A549 (cell line): ENCODE measurements around the gene JAZF1. TPM values are rescaled to one million over a fixed set of nuclear protein-coding genes. Genes with fewer than 3 reads are reported as not detected.

Experiments
- ATAC-seq, 2 experiments: fragments of 200-7000 bp in 1 of 2; fragments of >200 bp in 1 of 2; cut with Nextera tagmentation in 1 of 2; cut with Tn5 transposase in 1 of 2; 3 replicates each; pipeline versions ENCODE4 v1.8.0 to v1.9.1; 2018 to 2020; ENCODE audit warnings: mild to moderate bottlenecking in 1 of 2, moderate library complexity in 1 of 2
- CTCF ChIA-PET: fragments of 300-600 bp; sonication (Branson Sonifier 250); formaldehyde crosslinking; extraction: SDS; loops from one replicate; lab custom pipeline; 2021; ENCODE audit warnings: antibody characterized with exemption, inconsistent platforms; lab: Yijun Ruan, JAX
- POLR2A ChIA-PET: fragments of 350-600 bp; formaldehyde crosslinking; extraction: SDS; loops from one replicate; lab custom pipeline; 2021; ENCODE audit warnings: antibody characterized with exemption, inconsistent platforms; lab: Yijun Ruan, JAX
- DNase-seq, 2 experiments: peaks; one replicate each; pipeline versions ENCODE4 v3.0.0 to v3.0.0-alpha.2; 2011 to 2016; ENCODE audit warnings: low read depth in 1 of 2, low spot score in 1 of 2
- FAIRE-seq: peaks from 2 replicates; lab custom pipeline; 2011; peaks lifted over from hg19 to GRCh38; lab: Jason Lieb, UNC
- H3K27ac ChIP-seq, 2 experiments: fragments of >200 bp; sonication (Bioruptor Twin); formaldehyde crosslinking; 3 replicates each; pipeline ENCODE4 v1.5.1; 2016 to 2017
- H3K4me1 ChIP-seq: fragments of >200 bp; sonication (Bioruptor Twin); formaldehyde crosslinking; 3 replicates; pipeline ENCODE4 v1.6.1; 2016
- H3K4me2 ChIP-seq: fragments of >200 bp; sonication (Bioruptor Twin); formaldehyde crosslinking; 3 replicates; pipeline ENCODE4 v1.6.1; 2016
- H3K4me3 ChIP-seq: fragments of >200 bp; sonication (Bioruptor Twin); formaldehyde crosslinking; 3 replicates; pipeline ENCODE4 v1.5.1; 2016
- H3K9me3 ChIP-seq: fragments of >200 bp; sonication (Bioruptor Twin); formaldehyde crosslinking; 3 replicates; pipeline ENCODE4 v1.6.1; 2016
- BHLHE40 ChIP-seq: IDR thresholded peaks from 2 replicates; pipeline ENCODE4 v1.6.1; 2012; ENCODE audit warnings: low read depth, low read length, inconsistent platforms
- CBX2 ChIP-seq: fragments of 200-600 bp; sonication (generic); IDR thresholded peaks from 2 replicates; pipeline ENCODE4 v1.6.1; 2016; ENCODE audit warnings: low read depth, mild to moderate bottlenecking, borderline replicate concordance
- CBX8 ChIP-seq: fragments of 200-600 bp; sonication (generic); IDR thresholded peaks from 2 replicates; pipeline ENCODE4 v1.6.1; 2016
- CHD2 ChIP-seq: fragments of 150-350 bp; IDR thresholded peaks from 2 replicates; pipeline ENCODE4 v1.6.1; 2014; ENCODE audit warnings: low read length; ENCODE audit not compliant: partially characterized antibody
- CHD4 ChIP-seq: fragments of 200-600 bp; sonication (generic); IDR thresholded peaks from 2 replicates; pipeline ENCODE4 v1.6.1; 2016; ENCODE audit warnings: antibody characterized with exemption, mild to moderate bottlenecking, borderline replicate concordance
- CTCF ChIP-seq: fragments of >200 bp; sonication (Bioruptor Twin); formaldehyde crosslinking; IDR thresholded peaks from 3 replicates; pipeline ENCODE4 v1.5.1; 2016
- E2F6 ChIP-seq: IDR thresholded peaks from 2 replicates; pipeline ENCODE4 v1.6.1; 2012; ENCODE audit warnings: low read depth, borderline replicate concordance
- EHMT2 ChIP-seq: fragments of 200-600 bp; sonication (generic); IDR thresholded peaks from 2 replicates; pipeline ENCODE4 v1.6.1; 2016; ENCODE audit warnings: antibody characterized with exemption, low read depth, mild to moderate bottlenecking, moderate library complexity
- FOSB ChIP-seq: fragments of 250-450 bp; sonication (Bioruptor Pico); IDR thresholded peaks from 2 replicates; pipeline ENCODE4 v1.5.0; 2020; ENCODE audit warnings: mild to moderate bottlenecking, moderate library complexity
- FOSL2 ChIP-seq, 2 experiments: fragments of 450-650 bp in 1 of 2; fragments of >200 bp in 1 of 2; sonication (Bioruptor Twin) in 1 of 2; formaldehyde crosslinking; IDR thresholded peaks; 2 replicates each; pipeline versions ENCODE4 v1.5.0 to v1.6.1; 2016 to 2020; ENCODE audit warnings: mild to moderate bottlenecking in 1 of 2, moderate library complexity in 1 of 2
- FOXS1 ChIP-seq: fragments of 250-450 bp; sonication (Bioruptor Pico); IDR thresholded peaks from 2 replicates; pipeline ENCODE4 v1.5.0; 2020; ENCODE audit warnings: mild to moderate bottlenecking, moderate library complexity
- HMGXB4 ChIP-seq: fragments of 250-450 bp; sonication (Bioruptor Pico); IDR thresholded peaks from 2 replicates; pipeline ENCODE4 v1.5.0; 2021; ENCODE audit warnings: mild to moderate bottlenecking, moderate library complexity, borderline replicate concordance
- JUN ChIP-seq, 2 experiments: fragments of >200 bp; sonication (Bioruptor Twin); formaldehyde crosslinking; IDR thresholded peaks; 2 replicates in 1 of 2; 3 replicates in 1 of 2; pipeline ENCODE4 v1.6.1; 2016 to 2017
- KDM1A ChIP-seq: fragments of 200-600 bp; sonication (generic); IDR thresholded peaks from 2 replicates; pipeline ENCODE4 v1.6.1; 2016; ENCODE audit warnings: low read depth, mild to moderate bottlenecking
- MYC ChIP-seq: IDR thresholded peaks from 2 replicates; pipeline ENCODE4 v1.6.1; 2012; ENCODE audit warnings: mild to moderate bottlenecking, inconsistent platforms, low read length, improper control_type of control experiment, borderline replicate concordance
- NPAS2 ChIP-seq: fragments of 250-450 bp; sonication (Bioruptor Pico); IDR thresholded peaks from 2 replicates; pipeline ENCODE4 v1.8.0; 2022; ENCODE audit warnings: mild to moderate bottlenecking, moderate library complexity, borderline replicate concordance
- POLR2AphosphoS2 ChIP-seq: conservative IDR thresholded peaks from 2 replicates; pipeline ENCODE4 v1.6.1; 2012; ENCODE audit warnings: low read length, improper control_type of control experiment, inconsistent platforms
- RAD21 ChIP-seq, 2 experiments: fragments of >200 bp in 1 of 2; sonication (Bioruptor Twin) in 1 of 2; formaldehyde crosslinking in 1 of 2; IDR thresholded peaks in 1 of 2; conservative IDR thresholded peaks in 1 of 2; 2 replicates in 1 of 2; 3 replicates in 1 of 2; pipeline ENCODE4 v1.6.1; 2012 to 2018; ENCODE audit warnings: inconsistent platforms in 1 of 2
- RARB ChIP-seq: fragments of 250-450 bp; sonication (Bioruptor Pico); IDR thresholded peaks from 2 replicates; pipeline ENCODE4 v1.8.0; 2021; ENCODE audit warnings: mild to moderate bottlenecking, moderate library complexity
- RCOR1 ChIP-seq: fragments of 150-350 bp; IDR thresholded peaks from 2 replicates; pipeline ENCODE4 v1.6.1; 2014; ENCODE audit warnings: antibody characterized with exemption, low read length, low read depth
- SREBF2 ChIP-seq: fragments of 450-650 bp; IDR thresholded peaks from 2 replicates; pipeline ENCODE4 v1.6.1; 2014; ENCODE audit warnings: mild to moderate bottlenecking, moderate library complexity
- TFCP2L1 ChIP-seq: fragments of 250-450 bp; sonication (Bioruptor Pico); IDR thresholded peaks from 2 replicates; pipeline ENCODE4 v1.5.0; 2021; ENCODE audit warnings: mild to moderate bottlenecking
- TP53 ChIP-seq: fragments of 250-450 bp; sonication (Bioruptor Pico); IDR thresholded peaks from 2 replicates; pipeline ENCODE4 v1.5.0; 2021; ENCODE audit warnings: mild to moderate bottlenecking, moderate library complexity
- ZFP36 ChIP-seq: fragments of 450-650 bp; IDR thresholded peaks from 2 replicates; pipeline ENCODE4 v1.6.1; 2014; ENCODE audit warnings: borderline replicate concordance; ENCODE audit not compliant: partially characterized antibody
- ZNF302 ChIP-seq: fragments of 250-450 bp; sonication (Bioruptor Pico); IDR thresholded peaks from 2 replicates; pipeline ENCODE4 v1.9.0; 2021; ENCODE audit warnings: inconsistent platforms, mild to moderate bottlenecking, moderate library complexity
- WGBS: methylation state at CpG from one replicate; pipeline ENCODE4 v1.1.6; 2017; ENCODE audit errors: missing lambda C conversion rate; 5-methylcytosine and 5-hydroxymethylcytosine counted together
- polyA plus RNA-seq, 4 experiments: library from polyadenylated mRNA; depleted of rRNA in 3 of 4; stranded (reverse); fragments of >200 nt; fragmentation: RNase III in 1 of 4; extraction: RNeasy Plus Mini Kit Qiagen cat#74134 plus additional on column Dnase treatment in 1 of 4; gene quantifications; 2 replicates in 3 of 4; 3 replicates in 1 of 4; pipeline ENCODE4 v1.2.3, GENCODE V29; 2011 to 2017
- TF ChIP-seq, protein P1 (sequence below): fragments of 250-450 bp; sonication (Bioruptor Pico); IDR thresholded peaks from 2 replicates; pipeline ENCODE4 v1.5.0; 2020; ENCODE audit warnings: low read depth, mild to moderate bottlenecking, moderate library complexity

The JAZF1 gene
- polyA plus RNA-seq, 2 of the 4 experiments (the other 2 are of a cell fraction), result 1.9 to 2.8 TPM

DNA sequence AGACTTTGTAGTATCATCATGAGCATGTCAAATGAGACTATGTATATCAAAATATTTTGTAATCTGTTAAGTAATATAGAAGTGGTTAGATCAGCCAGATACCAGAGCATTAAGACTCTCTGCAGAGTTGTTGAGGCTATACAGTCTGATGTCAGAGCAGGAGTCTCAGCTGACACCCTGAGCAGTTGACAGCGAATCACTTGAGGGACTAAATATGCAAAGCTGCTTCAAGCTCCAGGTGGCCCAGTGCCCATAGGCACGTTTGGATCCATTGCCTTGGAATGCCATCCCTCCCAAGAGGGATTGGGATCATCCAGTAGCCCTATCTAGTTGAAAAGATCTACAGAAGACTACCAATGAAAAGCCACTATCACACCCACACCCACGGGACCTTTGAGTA is 230.5 kb downstream of the JAZF1 start:
- Histone ChIP-seq H3K4me3 (no peak overlapping the region), H3K4me1 (no peaks in the 10 kb centered on the region), H3K4me2 (no peak overlapping the region), H3K27ac (no peak overlapping the region), H3K9me3 (no peaks in the 10 kb centered on the region)
- FAIRE-seq, result no peak
- ATAC-seq, result no peak
- TF ChIP-seq CBX2, result no peak
- no peak for TF ChIP-seq JUN (IDR thresholded peaks at IDR 0.05)
- TF ChIP-seq FOSL2 (IDR thresholded peaks at IDR 0.05), result no peak
- TF ChIP-seq FOSL2 (CRISPR knock-in tag; IDR thresholded peaks at IDR 0.05), result no peak
- TF ChIP-seq NPAS2 (CRISPR knock-in tag), result no peak
- no peak for TF ChIP-seq HMGXB4
- TF ChIP-seq RCOR1, result no peak
- TF ChIP-seq, protein P1, sequence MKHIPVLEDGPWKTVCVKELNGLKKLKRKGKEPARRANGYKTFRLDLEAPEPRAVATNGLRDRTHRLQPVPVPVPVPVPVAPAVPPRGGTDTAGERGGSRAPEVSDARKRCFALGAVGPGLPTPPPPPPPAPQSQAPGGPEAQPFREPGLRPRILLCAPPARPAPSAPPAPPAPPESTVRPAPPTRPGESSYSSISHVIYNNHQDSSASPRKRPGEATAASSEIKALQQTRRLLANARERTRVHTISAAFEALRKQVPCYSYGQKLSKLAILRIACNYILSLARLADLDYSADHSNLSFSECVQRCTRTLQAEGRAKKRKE (CRISPR knock-in tag), result no peak
- TF ChIP-seq E2F6, result no peak
- TF ChIP-seq TP53 (CRISPR knock-in tag), result no peak
- no peak for TF ChIP-seq ZFP36
- no peak for TF ChIP-seq FOXS1
- no peak for TF ChIP-seq SREBF2
- TF ChIP-seq FOSB (CRISPR knock-in tag), result no peak
- no peak for TF ChIP-seq EHMT2
- no peak for TF ChIP-seq POLR2AphosphoS2
- TF ChIP-seq CHD2, result no peak
- TF ChIP-seq MYC, result no peak
- TF ChIP-seq KDM1A, result no peak
- 59% methylated on average over 3 of the region's 3 CpGs for WGBS
- POLR2A ChIA-PET, result no interaction called here
- CTCF ChIA-PET, result interaction anchor here (0.8 to 1.0 kb wide), 4 partner anchors 15 to 146 kb away, joined by 3 to 4 read pairs (median 4); no protein-coding TSS in a partner anchor
- no peak for DNase-seq

DNA sequence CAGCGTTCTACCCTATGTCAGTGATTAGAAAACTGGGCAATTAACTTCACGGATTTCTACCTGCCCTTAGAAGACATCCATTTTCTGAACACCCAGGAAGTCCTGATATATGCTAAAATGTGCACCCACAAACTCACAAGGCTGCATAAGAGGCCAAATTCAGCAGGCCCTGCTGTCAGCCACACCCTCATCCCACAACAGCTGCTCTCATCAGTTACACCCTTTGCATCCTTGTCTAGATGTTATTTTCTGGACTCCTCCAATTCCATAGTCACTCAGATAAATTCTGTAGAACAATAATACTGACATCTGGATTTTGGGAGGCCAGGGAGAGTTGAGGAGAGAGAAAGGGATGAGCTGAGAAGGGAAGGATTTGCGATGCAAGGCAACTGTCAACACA is 231.7 kb downstream of the JAZF1 start:
- Histone ChIP-seq H3K4me1 (no peaks in the 10 kb centered on the region), H3K27ac (no peak overlapping the region), H3K4me2 (no peak overlapping the region), H3K4me3 (no peak overlapping the region), H3K9me3 (no peaks in the 10 kb centered on the region)
- POLR2A ChIA-PET, result no interaction called here
- 92% methylated on average over 3 of the region's 3 CpGs for WGBS
- no peak for DNase-seq
- no peak for FAIRE-seq
- TF ChIP-seq ZNF302 (CRISPR knock-in tag), result no peak
- no peak for TF ChIP-seq CHD4
- TF ChIP-seq TFCP2L1 (CRISPR knock-in tag), result no peak
- TF ChIP-seq ZFP36, result no peak
- no peak for TF ChIP-seq CBX8
- TF ChIP-seq RAD21 (conservative IDR thresholded peaks at IDR 0.05 in 1 of 2, IDR thresholded peaks at IDR 0.05 in 1 of 2), result no peak
- TF ChIP-seq, protein P1 (CRISPR knock-in tag), result no peak
- TF ChIP-seq BHLHE40, result no peak
- TF ChIP-seq RARB (CRISPR knock-in tag), result no peak
- TF ChIP-seq CTCF, result no peak
- TF ChIP-seq HMGXB4, result no peak
- no peak for ATAC-seq
- CTCF ChIA-PET, result no interaction called here
